Suprapubic skin (tissue), 3 donors: ENCODE measurements around the gene CYP4F8.

Experiments used
- CTCF ChIP-seq, 2 donors: fragments of 200-600 bp in 1 of 2; fragments of 450-650 bp in 1 of 2; sonication (generic) in 1 of 2; IDR thresholded peaks; one replicate each; pipeline ENCODE4 v1.5.1; 2016 to 2019; ENCODE audit warnings: antibody characterized with exemption in 2 of 2, mild to moderate bottlenecking in 1 of 2, moderate library complexity in 1 of 2
- POLR2AphosphoS5 ChIP-seq, 3 donors: sonication (generic); formaldehyde crosslinking; IDR thresholded peaks; one replicate each; pipeline ENCODE4 v1.6.1; 2017; ENCODE audit warnings: antibody characterized with exemption in 3 of 3

DNA sequence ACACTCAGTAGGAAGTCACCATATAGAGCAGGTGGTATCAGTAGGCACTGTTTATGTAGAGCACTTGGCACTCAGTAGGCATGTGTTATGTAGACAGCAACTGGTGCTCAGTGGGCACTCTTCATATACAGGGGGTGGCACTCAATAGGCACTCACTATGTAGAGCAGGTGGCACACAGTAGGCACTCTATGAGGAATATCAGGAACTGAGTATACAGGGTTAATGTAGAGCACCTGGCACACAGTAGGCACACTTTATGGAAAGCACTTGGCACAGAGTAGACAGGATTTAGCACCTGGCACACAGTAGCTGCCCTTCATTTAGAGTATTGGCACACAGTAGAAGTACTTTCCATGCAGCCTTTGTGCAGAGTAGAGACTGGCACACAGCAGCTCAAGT is 24.6 kb downstream of the CYP4F8 start:
- TF ChIP-seq POLR2AphosphoS5 (IDR thresholded peaks at IDR 0.05) (no peak), CTCF (IDR thresholded peaks at IDR 0.05) (no peak)
